ENCODE measurements around the gene SULT1A2.
"Not testable (repeated sequence)": the region's sequence is repeated elsewhere in the genome, so short reads cannot be mapped to it uniquely, and the experiment has no call there.

The SULT1A2 gene

GRCh38 chr16:28608496-28608808 is 11.6 kb upstream of the SULT1A2 start:
- H4K8ac ChIP-seq (ENCODE audit: low read depth, low read length); H4K12ac ChIP-seq (ENCODE audit: low read depth, low read length); H2AFZ ChIP-seq (ENCODE audit: insufficient read depth, low read length, poor library complexity); H2BK5ac ChIP-seq (ENCODE audit: low read depth, low read length, poor library complexity); H3K79me2 ChIP-seq (ENCODE audit: control insufficient read depth, insufficient read depth, low read length, poor library complexity); H3K27ac ChIP-seq (ENCODE audit: low read depth, low read length); H3K9me3 ChIP-seq (ENCODE audit: insufficient read depth, low read depth, low read length); H3K4me2 ChIP-seq (ENCODE audit: low read length); H3K9ac ChIP-seq (ENCODE audit: low read length); H3K4me1 ChIP-seq (ENCODE audit: control insufficient read depth in 1 of 2, insufficient read depth in 2 of 2, low read length in 2 of 2); H3K27me3 ChIP-seq (ENCODE audit: insufficient read depth, low read length); H3K23ac ChIP-seq (ENCODE audit: low read length); H3K36me3 ChIP-seq (ENCODE audit: control insufficient read depth in 1 of 2, insufficient read depth in 2 of 2, low read length in 2 of 2); H3K18ac ChIP-seq (ENCODE audit: low read length); H2AK5ac ChIP-seq (ENCODE audit: low read length); H3K4me3 ChIP-seq (ENCODE audit: low read depth, low read length); H3K4ac ChIP-seq (ENCODE audit: low read depth, low read length); H2BK12ac ChIP-seq (ENCODE audit: low read length); H3K14ac ChIP-seq (ENCODE audit: low read length); H4K91ac ChIP-seq (ENCODE audit: low read depth, low read length); H3K79me1 ChIP-seq (ENCODE audit: low read length); H2BK120ac ChIP-seq (ENCODE audit: insufficient read depth, low read length, poor library complexity): not testable (repeated sequence)
- no CpG with 5 or more reads among the region's 7 CpGs for WGBS (ENCODE audit: extremely low coverage, insufficient coverage, insufficient read length)
- DNase-seq = peak in 1 of 2 donors; percentile 67

DNA sequence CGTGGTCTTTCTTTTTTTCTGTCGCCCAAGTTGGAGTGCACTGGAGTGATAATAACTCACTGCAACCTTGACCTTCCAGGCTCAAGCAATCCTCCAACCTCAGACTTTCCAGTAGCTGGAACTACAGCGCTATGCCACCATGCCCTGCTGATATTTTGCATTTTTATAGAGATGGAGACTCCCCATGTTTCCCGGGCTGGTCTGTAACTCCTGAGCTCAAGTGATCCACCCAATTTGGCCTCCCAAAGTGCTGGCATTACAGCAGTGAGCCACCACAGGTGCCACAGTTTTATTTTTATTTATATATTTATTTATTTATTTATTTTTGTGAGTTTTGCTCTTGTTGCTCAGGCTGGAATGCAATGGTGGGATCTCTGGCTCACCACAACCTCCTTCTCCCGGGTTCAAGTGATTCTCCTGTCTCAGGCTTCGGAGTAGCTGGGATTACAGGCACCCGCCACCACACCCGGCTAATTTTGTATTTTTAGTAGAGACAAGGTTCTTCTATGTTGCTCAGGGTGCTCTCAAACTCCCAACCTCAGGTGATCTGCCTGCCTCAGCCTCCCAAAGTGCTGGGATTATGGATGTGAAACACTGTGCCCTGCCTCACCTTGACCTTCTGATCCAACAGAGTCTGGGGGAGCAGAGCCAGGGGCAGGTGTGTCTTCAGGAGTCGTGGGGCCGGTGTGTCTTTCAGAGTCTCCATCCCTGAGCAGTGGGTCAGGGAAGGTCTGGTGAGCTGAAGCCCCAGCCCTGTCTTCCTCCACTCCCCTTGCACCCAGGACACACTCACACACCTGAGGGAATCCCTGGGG is 11.0 kb upstream of the SULT1A2 start:
- H3K4ac ChIP-seq (ENCODE audit: low read depth, low read length); H2BK5ac ChIP-seq (ENCODE audit: low read depth, low read length, poor library complexity); H3K36me3 ChIP-seq (ENCODE audit: control insufficient read depth in 1 of 2, insufficient read depth in 2 of 2, low read length in 2 of 2); H2BK12ac ChIP-seq (ENCODE audit: low read length); H3K4me2 ChIP-seq (ENCODE audit: low read length); H4K91ac ChIP-seq (ENCODE audit: low read depth, low read length); H3K4me3 ChIP-seq (ENCODE audit: low read depth, low read length); H2AK5ac ChIP-seq (ENCODE audit: low read length); H3K9ac ChIP-seq (ENCODE audit: low read length); H2AFZ ChIP-seq (ENCODE audit: insufficient read depth, low read length, poor library complexity); H2BK120ac ChIP-seq (ENCODE audit: insufficient read depth, low read length, poor library complexity); H4K8ac ChIP-seq (ENCODE audit: low read depth, low read length); H3K79me2 ChIP-seq (ENCODE audit: control insufficient read depth, insufficient read depth, low read length, poor library complexity); H3K23ac ChIP-seq (ENCODE audit: low read length); H3K79me1 ChIP-seq (ENCODE audit: low read length); H3K4me1 ChIP-seq (ENCODE audit: control insufficient read depth in 1 of 2, insufficient read depth in 2 of 2, low read length in 2 of 2); H3K27ac ChIP-seq (ENCODE audit: low read depth, low read length); H3K14ac ChIP-seq (ENCODE audit: low read length); H4K12ac ChIP-seq (ENCODE audit: low read depth, low read length); H3K18ac ChIP-seq (ENCODE audit: low read length); H3K9me3 ChIP-seq (ENCODE audit: insufficient read depth, low read depth, low read length); DNase-seq; H3K27me3 ChIP-seq (ENCODE audit: insufficient read depth, low read length): not testable (repeated sequence)
- WGBS (ENCODE audit: extremely low coverage, insufficient coverage, insufficient read length) = no CpG with 5 or more reads among the region's 10 CpGs

DNA sequence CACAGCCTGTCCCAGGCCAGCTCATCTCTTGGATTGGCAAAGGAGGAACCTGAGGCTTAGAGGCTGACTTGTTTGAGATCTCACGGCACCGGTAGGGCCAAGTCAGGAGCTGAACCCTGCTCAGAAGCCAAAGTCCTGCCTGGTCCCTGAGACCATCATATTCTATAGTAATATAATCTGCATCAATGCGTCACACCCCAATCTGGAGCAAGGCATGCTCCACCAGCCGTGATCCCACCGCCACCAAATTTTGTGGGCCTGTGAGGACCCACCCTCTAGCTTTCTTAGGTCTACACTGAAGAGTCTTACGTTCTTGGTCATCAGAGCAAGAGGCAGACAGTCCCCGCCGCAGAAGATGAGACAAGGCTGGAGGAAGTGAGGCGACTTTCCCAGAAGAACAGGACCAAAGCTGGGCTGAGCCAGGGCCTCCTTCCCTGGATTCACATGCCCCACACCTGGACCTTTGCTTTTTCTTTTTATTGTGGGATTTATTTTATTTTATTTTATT is 10.3 kb upstream of the SULT1A2 start:
- no peaks in the 10 kb centered on the region for H3K36me3 ChIP-seq (ENCODE audit: control insufficient read depth in 1 of 2, insufficient read depth in 2 of 2, low read length in 2 of 2)
- H3K9me3 ChIP-seq (ENCODE audit: insufficient read depth, low read depth, low read length) = no peaks in the 10 kb centered on the region
- H3K9ac ChIP-seq (ENCODE audit: low read length) = no peak overlapping the region
- H4K12ac ChIP-seq (ENCODE audit: low read depth, low read length) = no peak overlapping the region
- no peaks in the 10 kb centered on the region for H3K79me2 ChIP-seq (ENCODE audit: control insufficient read depth, insufficient read depth, low read length, poor library complexity)
- no peak overlapping the region for H3K4me3 ChIP-seq (ENCODE audit: low read depth, low read length)
- no peak overlapping the region for H3K4me2 ChIP-seq (ENCODE audit: low read length)
- H3K27ac ChIP-seq (ENCODE audit: low read depth, low read length) = no peak overlapping the region
- H2AFZ ChIP-seq (ENCODE audit: insufficient read depth, low read length, poor library complexity) = no peak overlapping the region
- H3K79me1 ChIP-seq (ENCODE audit: low read length) = no peaks in the 10 kb centered on the region
- no peak overlapping the region for H3K4ac ChIP-seq (ENCODE audit: low read depth, low read length)
- H3K23ac ChIP-seq (ENCODE audit: low read length) = no peak overlapping the region
- H4K91ac ChIP-seq (ENCODE audit: low read depth, low read length) = no peak overlapping the region
- H4K8ac ChIP-seq (ENCODE audit: low read depth, low read length) = no peak overlapping the region
- H2BK12ac ChIP-seq (ENCODE audit: low read length) = no peak overlapping the region
- no peak for DNase-seq
- no peaks in the 10 kb centered on the region for H3K27me3 ChIP-seq (ENCODE audit: insufficient read depth, low read length)
- no peak overlapping the region for H2AK5ac ChIP-seq (ENCODE audit: low read length)
- H3K14ac ChIP-seq (ENCODE audit: low read length) = no peak overlapping the region
- H3K4me1 ChIP-seq (ENCODE audit: control insufficient read depth in 1 of 2, insufficient read depth in 2 of 2, low read length in 2 of 2) = peaks cover 0 to 6% of the 10 kb centered on the region in 2 experiments
- WGBS (ENCODE audit: extremely low coverage, insufficient coverage, insufficient read length) = no CpG with 5 or more reads among the region's 9 CpGs
- no peak overlapping the region for H2BK120ac ChIP-seq (ENCODE audit: insufficient read depth, low read length, poor library complexity)
- H2BK5ac ChIP-seq (ENCODE audit: low read depth, low read length, poor library complexity) = no peak overlapping the region
- no peak overlapping the region for H3K18ac ChIP-seq (ENCODE audit: low read length)

GRCh38 chr16:28606291-28607115 is 9.7 kb upstream of the SULT1A2 start:
- WGBS (ENCODE audit: extremely low coverage, insufficient coverage, insufficient read length) = no CpG with 5 or more reads among the region's 16 CpGs

More at GRCh38 chr16:28606291-28607115, 9.7 kb upstream of the SULT1A2 start:
- Histone ChIP-seq H3K4me3 (ENCODE audit: low read depth, low read length) (no peak overlapping the region), H3K23ac (ENCODE audit: low read length) (no peak overlapping the region), H3K9me3 (ENCODE audit: insufficient read depth, low read depth, low read length) (no peaks in the 10 kb centered on the region), H4K12ac (ENCODE audit: low read depth, low read length) (no peak overlapping the region), H2BK12ac (ENCODE audit: low read length) (no peak overlapping the region), H3K79me1 (ENCODE audit: low read length) (no peaks in the 10 kb centered on the region), H3K14ac (ENCODE audit: low read length) (no peak overlapping the region), H2AK5ac (ENCODE audit: low read length) (no peak overlapping the region), H3K36me3 (ENCODE audit: control insufficient read depth in 1 of 2, insufficient read depth in 2 of 2, low read length in 2 of 2) (no peaks in the 10 kb centered on the region), H2AFZ (ENCODE audit: insufficient read depth, low read length, poor library complexity) (no peak overlapping the region), H2BK120ac (ENCODE audit: insufficient read depth, low read length, poor library complexity) (no peak overlapping the region), H3K9ac (ENCODE audit: low read length) (no peak overlapping the region), H3K27ac (ENCODE audit: low read depth, low read length) (no peak overlapping the region), H3K4ac (ENCODE audit: low read depth, low read length) (no peak overlapping the region), H3K27me3 (ENCODE audit: insufficient read depth, low read length) (no peaks in the 10 kb centered on the region), H3K79me2 (ENCODE audit: control insufficient read depth, insufficient read depth, low read length, poor library complexity) (no peaks in the 10 kb centered on the region), H3K4me1 (ENCODE audit: control insufficient read depth in 1 of 2, insufficient read depth in 2 of 2, low read length in 2 of 2) (peaks cover 0 to 6% of the 10 kb centered on the region in 2 experiments), H2BK5ac (ENCODE audit: low read depth, low read length, poor library complexity) (no peak overlapping the region), H3K18ac (ENCODE audit: low read length) (no peak overlapping the region), H4K91ac (ENCODE audit: low read depth, low read length) (no peak overlapping the region), H3K4me2 (ENCODE audit: low read length) (no peak overlapping the region), H4K8ac (ENCODE audit: low read depth, low read length) (no peak overlapping the region)
- DNase-seq = no peak
